ENCODE results near the gene SCAF4. TPM values are rescaled to one million over a fixed set of nuclear protein-coding genes. Genes with fewer than 3 reads are reported as not detected.

Gene SCAF4
- total and polyA plus RNA-seq, 9 of the 15 experiments (the other 6 are each of a cell fraction or from before 2014, with no cell fraction given), result 2.3 to 55.7 (median 17.2) TPM

DNA sequence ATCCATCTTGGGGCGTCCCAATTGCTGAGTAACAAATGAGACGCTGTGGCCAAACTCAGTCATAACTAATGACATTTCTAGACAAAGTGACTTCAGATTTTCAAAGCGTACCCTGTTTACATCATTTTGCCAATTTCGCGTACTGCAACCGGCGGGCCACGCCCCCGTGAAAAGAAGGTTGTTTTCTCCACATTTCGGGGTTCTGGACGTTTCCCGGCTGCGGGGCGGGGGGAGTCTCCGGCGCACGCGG is 72.7 kb downstream of the SCAF4 start (continued):
- TF ChIP-seq SMAD3 (CRISPR knock-in tag; conservative IDR thresholded peaks at IDR 0.05) (0 out of 2 replicates have a peak, but pooled peaks have one; percentile 54), ARHGAP35 (IDR thresholded peaks at IDR 0.05; ENCODE audit: partially characterized antibody) (no peak), PPARD (CRISPR knock-in tag; IDR thresholded peaks at IDR 0.05) (no peak), SMARCA5 (IDR thresholded peaks at IDR 0.05) (no peak), KHSRP (IDR thresholded peaks at IDR 0.05) (no peak), ZNF134 (CRISPR knock-in tag; conservative IDR thresholded peaks at IDR 0.05) (no peak), HSF4 (CRISPR knock-in tag; IDR thresholded peaks at IDR 0.05; ENCODE audit: borderline replicate concordance) (no peak), IRF2 (CRISPR knock-in tag; IDR thresholded peaks at IDR 0.05) (no peak), SNRNP70 (optimal IDR thresholded peaks at IDR 0.05; ENCODE audit: low read depth, low read length) (no peak), ZNF133 (CRISPR knock-in tag; IDR thresholded peaks at IDR 0.05) (0 out of 2 replicates have a peak, but pooled peaks have one; percentile 33), ZNF436 (CRISPR knock-in tag; IDR thresholded peaks at IDR 0.05) (no peak), BRD9 (IDR thresholded peaks at IDR 0.05; ENCODE audit: low read depth, partially characterized antibody) (peak; percentile 78), ZNF830 (CRISPR knock-in tag; IDR thresholded peaks at IDR 0.05) (no peak), NR2F6 (CRISPR knock-in tag; IDR thresholded peaks at IDR 0.05) (no peak), SIX5 (IDR thresholded peaks at IDR 0.05; ENCODE audit: borderline replicate concordance in 1 of 2, insufficient read depth in 1 of 2, low read depth in 1 of 2, low read length in 2 of 2) (no peak), ZNF695 (CRISPR knock-in tag; IDR thresholded peaks at IDR 0.05) (no peak), ZNF584 (CRISPR knock-in tag; IDR thresholded peaks at IDR 0.05; ENCODE audit: low read depth) (no peak), HEY1 (CRISPR knock-in tag; IDR thresholded peaks at IDR 0.05; ENCODE audit: borderline replicate concordance) (no peak), ZNF174 (CRISPR knock-in tag; IDR thresholded peaks at IDR 0.05) (no peak), ZNF197 (CRISPR knock-in tag; IDR thresholded peaks at IDR 0.05; ENCODE audit: low read depth) (no peak)
- TF ChIP-seq, protein P1, sequence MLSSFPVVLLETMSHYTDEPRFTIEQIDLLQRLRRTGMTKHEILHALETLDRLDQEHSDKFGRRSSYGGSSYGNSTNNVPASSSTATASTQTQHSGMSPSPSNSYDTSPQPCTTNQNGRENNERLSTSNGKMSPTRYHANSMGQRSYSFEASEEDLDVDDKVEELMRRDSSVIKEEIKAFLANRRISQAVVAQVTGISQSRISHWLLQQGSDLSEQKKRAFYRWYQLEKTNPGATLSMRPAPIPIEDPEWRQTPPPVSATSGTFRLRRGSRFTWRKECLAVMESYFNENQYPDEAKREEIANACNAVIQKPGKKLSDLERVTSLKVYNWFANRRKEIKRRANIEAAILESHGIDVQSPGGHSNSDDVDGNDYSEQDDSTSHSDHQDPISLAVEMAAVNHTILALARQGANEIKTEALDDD (IDR thresholded peaks at IDR 0.05), result peak; percentile 34; the same call in 1 of the 2 replicates
- TF ChIP-seq, protein P2, sequence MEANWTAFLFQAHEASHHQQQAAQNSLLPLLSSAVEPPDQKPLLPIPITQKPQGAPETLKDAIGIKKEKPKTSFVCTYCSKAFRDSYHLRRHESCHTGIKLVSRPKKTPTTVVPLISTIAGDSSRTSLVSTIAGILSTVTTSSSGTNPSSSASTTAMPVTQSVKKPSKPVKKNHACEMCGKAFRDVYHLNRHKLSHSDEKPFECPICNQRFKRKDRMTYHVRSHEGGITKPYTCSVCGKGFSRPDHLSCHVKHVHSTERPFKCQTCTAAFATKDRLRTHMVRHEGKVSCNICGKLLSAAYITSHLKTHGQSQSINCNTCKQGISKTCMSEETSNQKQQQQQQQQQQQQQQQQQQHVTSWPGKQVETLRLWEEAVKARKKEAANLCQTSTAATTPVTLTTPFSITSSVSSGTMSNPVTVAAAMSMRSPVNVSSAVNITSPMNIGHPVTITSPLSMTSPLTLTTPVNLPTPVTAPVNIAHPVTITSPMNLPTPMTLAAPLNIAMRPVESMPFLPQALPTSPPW (CRISPR knock-in tag; IDR thresholded peaks at IDR 0.05), result peak; percentile 95
- TF ChIP-seq, protein P3, sequence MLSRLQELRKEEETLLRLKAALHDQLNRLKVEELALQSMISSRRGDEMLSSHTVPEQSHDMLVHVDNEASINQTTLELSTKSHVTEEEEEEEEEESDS (CRISPR knock-in tag; IDR thresholded peaks at IDR 0.05), result no peak
- TF ChIP-seq, protein P4, sequence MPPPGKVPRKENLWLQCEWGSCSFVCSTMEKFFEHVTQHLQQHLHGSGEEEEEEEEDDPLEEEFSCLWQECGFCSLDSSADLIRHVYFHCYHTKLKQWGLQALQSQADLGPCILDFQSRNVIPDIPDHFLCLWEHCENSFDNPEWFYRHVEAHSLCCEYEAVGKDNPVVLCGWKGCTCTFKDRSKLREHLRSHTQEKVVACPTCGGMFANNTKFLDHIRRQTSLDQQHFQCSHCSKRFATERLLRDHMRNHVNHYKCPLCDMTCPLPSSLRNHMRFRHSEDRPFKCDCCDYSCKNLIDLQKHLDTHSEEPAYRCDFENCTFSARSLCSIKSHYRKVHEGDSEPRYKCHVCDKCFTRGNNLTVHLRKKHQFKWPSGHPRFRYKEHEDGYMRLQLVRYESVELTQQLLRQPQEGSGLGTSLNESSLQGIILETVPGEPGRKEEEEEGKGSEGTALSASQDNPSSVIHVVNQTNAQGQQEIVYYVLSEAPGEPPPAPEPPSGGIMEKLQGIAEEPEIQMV (tag; conservative IDR thresholded peaks at IDR 0.05; ENCODE audit: low read depth), result no peak
- TF ChIP-seq, protein P5, sequence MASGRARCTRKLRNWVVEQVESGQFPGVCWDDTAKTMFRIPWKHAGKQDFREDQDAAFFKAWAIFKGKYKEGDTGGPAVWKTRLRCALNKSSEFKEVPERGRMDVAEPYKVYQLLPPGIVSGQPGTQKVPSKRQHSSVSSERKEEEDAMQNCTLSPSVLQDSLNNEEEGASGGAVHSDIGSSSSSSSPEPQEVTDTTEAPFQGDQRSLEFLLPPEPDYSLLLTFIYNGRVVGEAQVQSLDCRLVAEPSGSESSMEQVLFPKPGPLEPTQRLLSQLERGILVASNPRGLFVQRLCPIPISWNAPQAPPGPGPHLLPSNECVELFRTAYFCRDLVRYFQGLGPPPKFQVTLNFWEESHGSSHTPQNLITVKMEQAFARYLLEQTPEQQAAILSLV (tag; IDR thresholded peaks at IDR 0.05), result no peak

Measured in K562 (cell line).